RCC 7860 (cell line): ENCODE data around the gene ZNF23.

Experiments used
- DNase-seq: peaks from one replicate; pipeline ENCODE4 v3.0.0-alpha.2; 2015; ENCODE audit warnings: low spot score
- FAIRE-seq: peaks from 2 replicates; lab custom pipeline; 2012; peaks lifted over from hg19 to GRCh38; lab: Jason Lieb, UNC

The ZNF23 gene

DNA sequence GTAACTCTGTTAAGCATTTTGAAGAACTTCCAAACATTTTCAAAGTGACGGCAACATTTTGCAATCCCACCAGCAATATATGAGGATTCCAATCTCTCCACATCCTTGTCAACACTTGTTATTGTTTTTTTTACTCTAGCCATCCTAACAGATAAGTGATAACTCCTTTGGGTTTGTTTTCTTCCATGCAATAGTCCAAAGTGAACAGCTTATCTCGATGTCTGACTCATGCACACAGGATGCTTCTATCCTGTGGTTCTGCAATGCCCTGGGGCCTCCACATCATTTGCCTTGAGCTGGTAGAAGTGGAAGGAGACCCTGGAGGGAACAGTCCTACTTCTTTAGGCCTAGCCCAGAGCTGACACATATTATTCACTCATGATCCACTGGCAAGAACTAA lies 33.2 kb downstream of the ZNF23 start:
- DNase-seq: no peak
- no peak for FAIRE-seq

DNA sequence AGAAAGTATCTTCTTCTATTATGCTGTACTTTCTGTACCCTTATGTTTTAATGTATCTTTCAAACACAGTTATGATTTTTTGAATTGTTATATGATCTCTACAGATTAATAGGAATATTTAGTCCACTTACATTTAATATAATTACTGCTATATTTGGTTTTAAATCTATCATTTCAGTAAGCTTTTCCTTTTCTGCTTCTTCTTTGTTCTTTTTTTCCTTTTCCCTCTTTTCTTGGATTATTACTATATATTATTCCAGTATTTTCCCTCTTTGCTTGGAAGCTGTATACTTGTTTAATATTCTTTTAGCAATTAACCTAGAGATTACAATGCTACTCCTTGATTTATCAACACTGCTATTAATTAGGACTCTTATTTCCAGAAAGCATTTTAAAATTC lies 33.7 kb downstream of the ZNF23 start:
- no peak for DNase-seq
- no peak for FAIRE-seq

DNA sequence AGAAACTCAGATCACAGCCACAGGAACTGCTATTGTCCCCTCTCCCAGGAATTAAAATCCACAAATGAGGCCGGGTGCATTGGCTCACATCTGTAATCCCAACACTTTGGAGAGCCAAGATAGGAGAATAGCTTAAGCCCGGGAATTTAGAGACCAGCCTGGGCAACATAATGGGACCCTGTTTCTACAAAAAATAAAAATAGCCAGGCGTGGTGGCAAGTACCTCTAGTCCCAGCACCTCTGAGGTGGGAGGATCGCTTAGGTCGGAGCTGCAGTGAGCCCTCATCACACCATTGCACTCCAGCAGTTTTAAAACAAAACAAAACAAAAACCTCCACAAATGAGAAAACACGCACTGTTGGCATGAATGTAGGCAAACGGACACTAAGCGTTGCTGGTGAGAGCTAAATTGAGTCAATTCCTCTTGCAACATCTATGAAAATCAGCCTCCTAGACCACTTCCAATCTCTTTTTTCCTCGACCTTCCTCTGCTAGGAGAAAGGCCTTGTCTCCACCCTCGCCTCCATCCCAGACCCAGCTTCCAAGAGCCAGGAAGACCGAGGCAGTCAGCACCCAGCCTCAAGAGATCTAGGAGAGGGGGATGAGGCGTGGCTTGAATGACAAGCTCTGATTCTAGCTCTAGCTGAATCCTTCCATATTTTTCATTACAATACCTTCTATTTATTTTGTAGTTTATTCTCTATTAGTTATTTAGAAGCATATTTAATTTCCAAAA lies 35.0 kb downstream of the ZNF23 start:
- DNase-seq (no peak), FAIRE-seq (no peak)

DNA sequence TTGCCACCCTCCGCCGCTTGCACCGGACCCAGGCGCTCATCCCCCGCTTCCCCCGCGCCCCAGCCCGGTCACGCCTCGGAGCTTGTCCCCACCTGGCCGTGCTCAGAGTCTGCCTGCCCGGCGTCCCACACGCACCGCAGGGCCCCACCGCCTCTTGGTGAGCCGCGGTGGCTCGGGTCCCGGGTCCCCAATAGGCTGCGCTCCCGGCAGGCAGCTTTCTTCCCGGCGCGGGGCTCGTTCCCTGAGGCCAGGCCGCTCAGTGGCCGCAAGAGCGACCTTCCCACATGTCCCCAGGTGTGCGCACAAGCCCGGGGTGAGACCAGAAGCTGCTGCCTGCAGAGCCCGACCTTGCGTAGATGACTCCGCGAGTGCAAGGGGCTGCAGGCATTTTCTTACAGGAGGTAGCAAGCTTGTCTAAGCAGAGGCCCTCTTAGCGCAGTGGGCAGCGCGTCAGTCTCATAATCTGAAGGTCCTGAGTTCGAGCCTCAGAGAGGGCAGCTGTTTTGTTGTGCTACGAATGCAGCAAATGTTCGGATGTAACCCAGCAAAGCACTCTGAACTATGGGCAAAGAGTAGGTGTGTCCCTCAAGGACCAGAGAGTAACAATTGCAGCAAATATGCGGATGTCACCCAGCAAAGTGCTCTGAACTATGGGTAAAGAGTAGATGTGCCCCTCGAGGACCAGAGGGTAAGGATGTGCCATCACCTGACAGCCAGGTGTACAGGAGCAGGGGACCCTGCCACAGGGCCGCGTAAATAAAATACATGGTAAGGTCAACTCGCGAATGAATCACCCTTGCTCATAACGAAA lies 35.8 kb downstream of the ZNF23 start:
- DNase-seq (peak; percentile 43), FAIRE-seq (no peak)

DNA sequence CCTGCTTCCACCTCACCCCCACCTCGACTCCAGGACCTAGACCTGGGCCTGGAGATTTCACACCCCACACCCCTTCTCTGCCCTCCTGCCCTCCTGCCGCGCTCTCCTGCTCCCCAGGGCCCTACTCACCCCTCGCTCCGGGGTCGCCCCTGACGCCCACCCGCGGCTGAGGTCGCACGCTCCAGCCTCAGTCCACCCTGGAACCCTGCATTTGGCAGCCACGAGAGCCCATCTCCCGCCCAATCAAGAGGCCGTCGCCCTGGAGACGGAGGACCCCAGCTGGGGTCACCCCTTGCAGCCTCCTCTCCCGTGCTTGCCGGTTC lies 36.3 kb downstream of the ZNF23 start:
- DNase-seq (no peak), FAIRE-seq (no peak)

DNA sequence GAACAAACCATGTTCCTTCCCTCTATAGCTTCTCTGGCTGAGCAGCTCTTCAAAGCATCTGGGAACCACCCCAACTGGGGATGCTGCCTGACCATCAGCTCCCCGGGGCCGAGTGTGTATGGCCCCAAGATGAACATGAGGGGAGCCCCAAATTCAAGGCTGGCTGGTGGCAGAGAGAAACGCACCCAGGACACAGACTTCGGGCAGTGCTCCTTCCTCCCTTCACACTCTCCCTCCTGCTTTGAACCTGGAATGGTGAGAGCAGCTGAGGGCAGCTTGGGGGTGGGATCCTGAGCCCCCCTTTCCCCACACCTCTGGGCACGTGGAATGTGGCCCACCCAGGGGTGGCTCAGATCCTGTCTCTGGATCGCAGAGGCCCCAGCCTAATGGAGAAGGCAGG lies 37.4 kb downstream of the ZNF23 start:
- DNase-seq (no peak), FAIRE-seq (no peak)

DNA sequence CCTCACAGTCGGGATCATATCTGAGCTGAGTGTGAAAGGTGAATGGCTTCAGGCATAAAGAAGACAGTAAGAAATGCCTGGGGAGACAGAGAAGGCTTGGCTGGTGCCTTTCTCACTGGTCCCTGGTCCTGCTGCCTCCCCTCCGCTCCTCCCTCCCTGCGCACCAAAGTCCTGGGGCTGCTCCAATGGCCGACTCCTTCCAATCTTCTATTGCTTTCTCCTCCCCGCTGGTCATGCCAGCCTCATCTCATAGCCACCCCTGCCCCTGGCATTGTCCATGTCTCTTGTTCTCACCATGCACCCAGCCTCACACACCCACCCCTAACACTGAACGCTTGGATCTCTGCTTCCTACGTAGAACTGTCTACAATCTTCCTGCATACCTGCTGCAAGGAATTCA lies 38.2 kb downstream of the ZNF23 start:
- FAIRE-seq (no peak), DNase-seq (no peak)

DNA sequence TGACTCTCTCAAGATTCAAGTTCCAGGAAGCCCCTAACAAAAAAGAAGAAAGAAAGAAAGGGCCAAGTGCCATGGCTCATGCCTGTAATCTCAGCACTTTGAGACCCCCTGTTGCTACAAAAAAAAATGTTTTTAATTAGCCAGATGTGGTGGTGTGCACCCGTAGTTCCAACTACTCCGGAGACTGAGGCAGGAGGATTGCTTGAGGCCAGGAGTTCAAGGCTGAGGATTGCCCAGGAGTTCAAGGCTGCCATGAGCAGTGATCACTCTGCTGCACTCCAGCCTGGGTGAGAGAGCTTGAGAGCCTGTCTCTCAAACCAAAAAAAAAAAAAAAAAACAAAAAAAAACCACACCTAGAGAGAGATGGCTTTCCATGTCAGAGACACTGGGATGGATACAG lies 39.0 kb downstream of the ZNF23 start:
- no peak for FAIRE-seq
- DNase-seq: no peak

DNA sequence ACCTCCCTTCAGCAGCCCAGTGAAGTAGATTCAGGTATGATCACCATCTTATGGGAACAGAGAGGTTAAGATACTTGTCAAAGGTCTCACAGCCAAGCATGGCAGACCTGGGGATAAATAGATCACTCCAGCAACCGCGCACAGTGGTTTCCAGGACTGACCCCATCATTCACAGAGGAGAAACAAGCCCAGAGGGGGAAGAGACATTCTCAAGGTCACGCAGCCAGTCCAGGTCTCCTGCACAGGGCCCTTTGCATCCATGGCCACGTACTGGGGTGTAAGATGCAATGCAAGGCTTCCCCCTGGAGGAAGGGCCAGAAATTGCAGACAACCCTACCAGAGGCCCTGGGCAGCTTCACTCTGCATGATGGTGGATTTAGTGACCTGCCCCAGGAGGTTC lies 40.1 kb downstream of the ZNF23 start:
- no peak for DNase-seq

DNA sequence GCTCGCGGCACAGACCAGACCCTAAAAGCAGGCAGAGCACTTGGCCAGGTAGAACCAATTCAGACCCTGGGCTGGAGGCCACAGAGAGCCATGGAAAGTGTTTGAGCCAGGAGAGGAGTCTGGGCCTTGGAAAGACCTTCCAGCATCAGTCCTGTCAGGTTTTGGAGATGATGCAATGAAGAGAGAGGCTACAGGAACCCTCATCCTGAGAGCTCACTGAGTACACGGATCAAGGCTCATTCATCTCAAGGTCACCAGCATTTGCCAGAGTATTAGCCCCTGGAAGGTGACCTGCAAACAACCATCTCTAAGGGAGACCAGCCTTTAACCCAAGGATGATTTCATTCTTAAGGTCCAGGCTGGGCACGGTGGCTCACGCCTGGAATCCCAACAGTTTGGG lies 48.0 kb downstream of the ZNF23 start:
- no peak for FAIRE-seq

More for the DNA sequence above, 40.1 kb downstream of the ZNF23 start:
- FAIRE-seq: no peak

DNA sequence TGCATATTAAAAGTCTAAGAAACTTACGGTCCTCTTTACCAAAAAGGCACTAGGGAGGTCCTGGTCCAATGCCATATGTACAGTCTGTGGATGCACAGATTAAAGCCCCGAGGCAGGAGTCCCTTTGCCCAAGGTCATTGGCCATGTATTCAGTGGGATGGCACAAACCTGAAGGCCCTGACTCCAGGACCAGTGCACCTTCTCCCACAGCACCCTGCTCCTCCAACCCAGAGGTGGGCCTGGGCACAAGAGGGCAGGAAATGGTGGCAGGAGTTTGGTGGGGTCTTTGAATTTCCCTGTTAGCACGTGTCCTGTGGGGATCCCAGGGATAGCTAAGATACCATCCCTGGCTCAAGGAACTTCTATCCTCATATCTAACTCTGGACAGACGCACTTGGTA lies 48.7 kb downstream of the ZNF23 start:
- FAIRE-seq (no peak), DNase-seq (no peak)

More for the DNA sequence above, 48.0 kb downstream of the ZNF23 start:
- DNase-seq: no peak

DNA sequence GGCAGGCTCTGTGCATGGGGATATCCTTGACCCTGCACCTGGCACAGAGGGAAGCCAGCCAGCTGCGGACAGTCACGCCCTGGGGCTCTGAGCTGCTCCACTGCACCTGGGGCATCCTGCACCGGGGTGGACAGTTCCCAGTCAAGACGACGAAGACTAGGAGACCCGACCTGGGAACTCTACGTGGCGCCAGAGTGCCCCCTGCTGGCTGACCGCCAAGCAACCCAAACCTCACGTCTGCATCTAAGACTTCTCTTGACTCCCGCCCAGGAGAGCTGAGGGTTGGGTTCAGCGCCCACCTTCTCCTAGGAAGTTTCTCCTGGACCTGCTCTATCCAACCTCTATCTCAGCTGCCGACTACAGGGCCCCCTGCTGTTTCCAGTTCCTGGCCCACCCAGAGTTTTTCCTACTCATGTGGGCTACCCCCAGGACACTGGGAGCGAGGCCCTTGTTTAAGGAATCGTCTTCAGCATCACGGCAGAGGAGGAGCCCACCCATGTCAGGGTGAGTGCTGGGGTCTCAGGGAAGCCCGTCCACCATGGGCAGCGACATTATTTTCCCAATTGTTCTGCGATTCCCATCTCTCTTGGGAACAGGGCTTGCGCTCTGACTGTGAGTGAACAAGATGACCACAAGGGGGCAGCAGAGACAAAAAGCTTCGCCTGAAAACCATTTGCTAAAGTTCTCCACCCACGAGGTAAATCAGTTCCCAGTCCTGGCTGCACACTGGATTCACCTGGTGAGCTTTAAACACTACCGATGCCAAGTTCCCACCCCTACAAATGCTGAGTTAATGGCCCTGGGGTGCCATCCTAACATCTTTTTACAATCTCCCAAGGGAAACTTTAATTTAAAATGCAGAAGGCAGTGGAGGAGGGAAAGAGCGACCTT lies 49.5 kb downstream of the ZNF23 start:
- peak; percentile 47 for FAIRE-seq
- DNase-seq: peak; percentile 48

DNA sequence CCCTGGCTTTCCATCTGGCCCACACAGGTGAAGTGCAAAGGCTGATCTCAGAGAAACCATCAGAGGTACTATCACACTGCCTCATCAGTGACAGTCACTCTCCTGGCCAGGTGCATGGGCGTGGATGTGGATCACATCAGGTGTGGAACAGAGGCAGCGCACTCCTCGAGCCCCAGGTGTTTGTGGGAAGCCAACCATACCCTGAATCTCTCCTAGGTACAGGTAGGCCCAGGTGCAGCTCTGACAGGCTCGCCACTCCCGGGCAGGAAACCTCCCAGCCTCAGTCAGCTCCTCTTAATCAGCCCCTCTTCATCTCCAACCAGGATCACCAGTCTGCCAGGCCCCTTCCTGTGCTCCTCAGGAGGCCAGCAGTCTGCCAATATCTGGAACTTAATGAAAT lies 51.9 kb downstream of the ZNF23 start:
- FAIRE-seq (no peak), DNase-seq (no peak)

DNA sequence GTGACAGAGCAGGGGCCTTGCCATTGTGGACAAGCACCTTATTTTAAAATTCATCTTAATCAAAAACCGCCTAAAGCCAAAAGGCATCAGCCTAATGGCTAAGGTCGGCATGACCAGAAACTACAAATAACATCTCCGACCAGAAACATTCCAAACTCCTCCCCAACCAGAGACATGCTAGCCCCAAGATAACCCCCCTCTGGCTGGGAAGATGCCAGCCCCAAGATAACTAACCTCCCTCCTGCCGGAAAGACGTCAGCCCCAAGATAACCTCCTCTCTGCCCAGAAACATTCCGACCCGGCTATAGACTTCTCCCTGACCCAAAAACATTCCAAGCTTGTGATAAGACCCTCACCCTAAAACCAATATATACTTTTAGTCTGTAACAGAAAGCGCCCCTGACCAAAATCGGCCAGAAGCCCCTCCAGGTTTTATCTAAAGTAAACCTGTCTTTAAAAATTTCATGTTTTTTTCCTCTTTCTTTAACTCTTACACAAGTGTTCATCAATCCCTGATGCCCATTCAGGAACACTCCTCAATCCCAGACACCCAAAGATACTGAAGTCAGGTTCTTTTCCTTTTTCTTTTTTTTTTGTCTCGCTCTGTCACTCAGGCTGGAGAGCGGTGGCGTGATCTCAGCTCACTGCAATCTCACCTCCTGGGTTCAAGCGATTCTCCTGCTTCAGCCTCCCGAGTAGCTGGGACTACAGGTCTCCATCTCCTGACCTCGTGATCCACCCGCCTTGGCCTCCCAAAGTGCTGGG lies 52.9 kb downstream of the ZNF23 start:
- no peak for DNase-seq
- no peak for FAIRE-seq

DNA sequence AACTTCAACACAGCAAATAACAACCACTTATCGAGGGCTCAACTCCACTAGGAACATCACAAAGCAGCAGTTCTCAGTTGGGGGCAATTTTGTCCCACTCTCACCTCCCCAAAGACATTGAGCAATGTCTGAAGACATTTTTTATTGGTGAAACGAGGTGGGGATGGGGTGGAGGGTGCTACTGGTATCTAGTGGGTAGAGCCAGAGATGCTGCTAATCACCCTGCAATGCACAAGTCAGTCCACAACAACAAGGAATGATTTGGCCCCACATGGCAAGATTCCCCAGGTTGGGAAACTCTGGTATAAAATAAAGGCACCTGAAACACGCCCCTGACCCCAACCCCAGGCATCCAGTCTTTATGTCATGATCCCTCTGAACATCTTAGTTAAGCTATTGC lies 53.5 kb downstream of the ZNF23 start:
- no peak for FAIRE-seq
- DNase-seq: no peak

DNA sequence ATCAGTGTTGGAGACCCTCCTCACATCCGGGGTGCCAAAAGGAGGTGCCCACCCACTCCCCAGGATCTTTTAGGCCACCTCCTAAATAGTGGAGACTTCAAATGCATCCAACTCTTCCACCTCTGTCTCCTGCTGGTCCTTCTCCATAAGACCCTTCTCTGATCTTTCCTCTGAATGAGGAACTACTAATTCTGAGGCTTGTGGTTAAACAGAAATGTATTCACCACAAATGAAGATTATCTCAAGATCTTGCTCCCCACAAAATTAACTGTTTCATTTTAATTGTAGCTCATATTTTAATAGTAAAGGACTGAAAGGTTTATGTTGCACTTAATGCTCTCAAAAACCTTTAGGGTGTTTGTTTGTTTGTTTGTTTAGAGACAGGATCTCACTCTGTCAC lies 54.3 kb downstream of the ZNF23 start:
- DNase-seq (no peak), FAIRE-seq (no peak)

DNA sequence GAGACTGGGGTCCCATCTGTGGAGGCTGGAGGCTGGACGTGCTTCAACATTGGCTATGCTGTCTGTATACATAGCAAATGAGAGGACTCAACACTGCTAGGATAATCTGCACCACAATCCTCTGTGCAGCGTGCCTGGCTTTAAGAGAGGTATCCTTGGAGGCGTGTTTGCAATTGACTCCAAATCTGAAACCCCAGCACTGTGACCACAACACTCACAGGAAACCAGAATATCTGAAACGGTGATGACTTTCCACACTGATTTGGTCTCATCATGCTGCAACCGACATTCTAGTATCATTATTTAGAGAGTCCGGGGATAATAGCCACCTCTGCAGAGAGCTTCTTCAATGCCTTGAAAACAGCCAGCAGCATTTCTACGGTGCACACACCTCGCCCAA lies 55.3 kb downstream of the ZNF23 start:
- no peak for FAIRE-seq
- DNase-seq: no peak

DNA sequence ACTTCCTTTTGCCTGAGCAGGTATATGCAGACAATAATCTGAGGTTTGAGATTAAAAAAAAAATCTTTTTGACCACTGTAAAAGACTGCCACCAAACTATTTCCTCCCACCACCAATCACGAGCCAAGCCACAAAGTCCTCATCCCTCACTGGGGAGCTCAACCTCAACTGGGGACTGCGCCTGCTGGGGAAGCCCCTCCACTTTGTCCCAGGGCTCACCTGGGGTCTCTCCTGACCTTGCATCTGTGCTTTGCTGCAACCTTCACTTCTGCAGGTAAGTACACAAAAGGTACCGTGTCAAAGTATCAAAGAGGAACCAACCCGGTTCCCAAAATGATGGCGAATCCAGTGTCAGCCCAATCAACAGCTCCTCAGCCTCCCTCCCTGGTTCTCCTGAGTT lies 55.7 kb downstream of the ZNF23 start:
- FAIRE-seq: no peak
- no peak for DNase-seq

DNA sequence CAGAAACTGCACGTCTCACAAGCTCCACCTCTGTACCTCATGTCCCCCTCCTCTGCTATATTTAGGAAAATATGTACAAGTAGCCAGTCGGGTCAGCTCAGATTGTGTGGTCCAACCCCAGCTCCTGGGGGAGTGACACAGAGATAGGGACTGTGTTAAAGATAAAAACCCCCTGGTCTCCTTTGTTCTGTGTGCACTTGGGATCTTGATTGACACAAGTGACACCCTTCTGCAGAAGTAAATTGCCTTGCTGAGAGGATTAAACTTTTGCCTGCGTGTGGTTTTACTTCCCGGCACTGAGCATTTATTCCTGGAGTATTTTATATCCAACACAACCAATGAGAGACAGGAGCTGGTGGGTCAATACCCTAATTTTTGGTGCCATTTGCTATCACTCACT lies 57.7 kb downstream of the ZNF23 start:
- no peak for FAIRE-seq
- DNase-seq: no peak

DNA sequence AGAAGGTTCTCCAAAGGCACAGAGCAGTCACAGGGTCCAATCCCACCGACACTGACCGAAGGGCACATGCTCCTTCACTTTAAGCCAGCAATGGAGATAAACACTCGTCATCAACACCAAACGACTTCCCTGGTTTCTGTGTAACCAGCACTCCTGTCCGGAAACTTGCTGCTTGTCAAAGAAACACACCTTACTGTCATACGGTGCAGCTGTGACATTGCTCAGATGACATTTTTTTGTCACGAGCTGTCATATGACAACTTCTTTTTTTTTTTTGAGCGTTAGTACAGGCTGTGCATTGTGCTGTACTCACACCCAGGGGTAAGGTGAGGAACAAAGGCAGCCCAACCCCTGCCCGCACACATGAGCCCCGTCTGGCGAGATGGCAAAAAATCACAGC lies 59.4 kb downstream of the ZNF23 start:
- no peak for FAIRE-seq
- no peak for DNase-seq

DNA sequence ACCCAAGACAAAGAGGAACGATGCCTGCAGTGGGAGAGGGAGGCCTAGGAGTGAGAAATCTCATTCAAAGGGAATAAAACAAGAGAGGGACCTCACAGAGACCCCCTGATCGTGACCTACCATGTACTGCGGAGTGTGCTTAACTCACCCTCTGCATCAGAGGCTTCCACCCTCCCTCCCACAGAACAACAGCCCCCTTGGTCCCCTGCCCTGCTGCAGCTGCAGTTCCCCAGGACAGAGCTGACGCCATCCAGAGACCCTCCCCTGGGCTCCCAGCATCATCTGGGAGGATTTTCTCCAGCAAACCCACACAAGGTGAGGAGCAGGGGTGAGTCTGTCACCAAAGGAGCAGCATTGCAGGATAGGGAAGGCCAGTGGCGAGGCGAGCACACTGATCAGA lies 60.0 kb downstream of the ZNF23 start:
- FAIRE-seq (no peak), DNase-seq (no peak)
